ENCODE measurements around the gene COG4. TPM values are rescaled to one million over a fixed set of nuclear protein-coding genes. Genes with fewer than 3 reads are reported as not detected.

Gene COG4
- total RNA-seq, 6 experiments from 2014 or later: 70.2 to 91.7 (median 80.2) TPM

GRCh38 chr16:70468776-70469525, 54.4 kb downstream of the COG4 start:
- Mint-ChIP-seq H3K4me3 (no peak overlapping the region), H3K27ac (no peak overlapping the region), H3K36me3 (ENCODE audit: low read depth) (no peaks in the 10 kb centered on the region), H3K9me3 (no peaks in the 10 kb centered on the region), H3K27me3 (ENCODE audit: insufficient read depth) (peaks cover 6% of the 10 kb centered on the region; the same call in 1 of the 2 replicates), H3K4me1 (ENCODE audit: low read depth) (no peaks in the 10 kb centered on the region)
- no peak for TF ChIP-seq CTCF (IDR thresholded peaks at IDR 0.05)
- no peak for DNase-seq

- H3K4me3 Mint-ChIP-seq: no peak overlapping the region
- no peak overlapping the region for H3K27ac Mint-ChIP-seq
- no peaks in the 10 kb centered on the region for H3K9me3 Mint-ChIP-seq
- DNase-seq: no peak
- TF ChIP-seq CTCF (IDR thresholded peaks at IDR 0.05): no peak
- H3K36me3 Mint-ChIP-seq (ENCODE audit: low read depth): no peaks in the 10 kb centered on the region
- H3K4me1 Mint-ChIP-seq (ENCODE audit: low read depth): no peaks in the 10 kb centered on the region
- H3K27me3 Mint-ChIP-seq (ENCODE audit: insufficient read depth): peaks cover 4% of the 10 kb centered on the region; the same call in 1 of the 2 replicates
These were observed 55.7 kb downstream of the COG4 start for GRCh38 chr16:70467608-70468007.

- H3K36me3 Mint-ChIP-seq (ENCODE audit: low read depth): no peaks in the 10 kb centered on the region
- no peak overlapping the region for H3K4me3 Mint-ChIP-seq
- H3K27ac Mint-ChIP-seq: no peak overlapping the region
- H3K9me3 Mint-ChIP-seq: no peaks in the 10 kb centered on the region
- peaks cover 4% of the 10 kb centered on the region; the same call in 1 of the 2 replicates for H3K27me3 Mint-ChIP-seq (ENCODE audit: insufficient read depth)
- no peaks in the 10 kb centered on the region for H3K4me1 Mint-ChIP-seq (ENCODE audit: low read depth)
- no peak for TF ChIP-seq CTCF (IDR thresholded peaks at IDR 0.05)
- no peak for DNase-seq
These were observed 56.2 kb downstream of the COG4 start for GRCh38 chr16:70467113-70467512.

GRCh38 chr16:70466805-70467076, 56.6 kb downstream of the COG4 start:
- peaks cover 4% of the 10 kb centered on the region; the same call in 1 of the 2 replicates for H3K27me3 Mint-ChIP-seq (ENCODE audit: insufficient read depth)
- H3K9me3 Mint-ChIP-seq: no peaks in the 10 kb centered on the region
- TF ChIP-seq CTCF (IDR thresholded peaks at IDR 0.05): no peak
- H3K36me3 Mint-ChIP-seq (ENCODE audit: low read depth): no peaks in the 10 kb centered on the region
- no peak overlapping the region for H3K4me3 Mint-ChIP-seq
- no peak for DNase-seq
- H3K27ac Mint-ChIP-seq: no peak overlapping the region
- no peaks in the 10 kb centered on the region for H3K4me1 Mint-ChIP-seq (ENCODE audit: low read depth)

GRCh38 chr16:70465999-70466804, 57.2 kb downstream of the COG4 start:
- Mint-ChIP-seq H3K36me3 (ENCODE audit: low read depth) (no peaks in the 10 kb centered on the region), H3K9me3 (no peaks in the 10 kb centered on the region), H3K4me3 (no peak overlapping the region), H3K27ac (no peak overlapping the region), H3K27me3 (ENCODE audit: insufficient read depth) (peaks cover 4% of the 10 kb centered on the region; the same call in 1 of the 2 replicates), H3K4me1 (ENCODE audit: low read depth) (no peaks in the 10 kb centered on the region)
- DNase-seq: no peak
- no peak for TF ChIP-seq CTCF (IDR thresholded peaks at IDR 0.05)
